ENCODE results near the gene GMDS. TPM values are rescaled to one million over a fixed set of nuclear protein-coding genes. Genes with fewer than 3 reads are reported as not detected.

The GMDS gene
- total and polyA plus RNA-seq, 4 donors = 7.3 to 28.3 (median 16.1) TPM

GRCh38 chr6:1815827-1816452 is 429.5 kb downstream of the GMDS start:
- no peaks in the 10 kb centered on the region for H3K9me3 ChIP-seq (ENCODE audit: control insufficient read depth in 4 of 4, insufficient read depth in 3 of 4, low read length in 3 of 4)
- WGBS, 2 donors = 81 to 85% methylated on average over 8 of the region's 8 CpGs
- H3K4me3 ChIP-seq = no peak overlapping the region
- no peak overlapping the region for H3K9ac ChIP-seq (ENCODE audit: insufficient read depth in 1 of 2, low read length in 2 of 2)
- ATAC-seq (ENCODE audit: insufficient read depth, low FRiP score) (no peak), DNase-seq (no peak)
- no peak for TF ChIP-seq CTCF (IDR thresholded peaks at IDR 0.05; ENCODE audit: control extremely low read depth, extremely low read depth)
- peaks cover 0 to 17% (median 0%) of the 10 kb centered on the region in 5 donors for H3K4me1 ChIP-seq (ENCODE audit: control insufficient read depth in 5 of 5, insufficient read depth in 5 of 5, low read length in 5 of 5)
- H3K27me3 ChIP-seq (ENCODE audit: control insufficient read depth in 3 of 3, insufficient read depth in 3 of 3, low read length in 2 of 3) = no peaks in the 10 kb centered on the region
- H3K36me3 ChIP-seq (ENCODE audit: control insufficient read depth in 4 of 4, insufficient read depth in 4 of 4, low read length in 4 of 4) = no peaks in the 10 kb centered on the region
- no peak overlapping the region for H3K27ac ChIP-seq (ENCODE audit: low read depth in 1 of 2, low read length in 1 of 2)

DNA sequence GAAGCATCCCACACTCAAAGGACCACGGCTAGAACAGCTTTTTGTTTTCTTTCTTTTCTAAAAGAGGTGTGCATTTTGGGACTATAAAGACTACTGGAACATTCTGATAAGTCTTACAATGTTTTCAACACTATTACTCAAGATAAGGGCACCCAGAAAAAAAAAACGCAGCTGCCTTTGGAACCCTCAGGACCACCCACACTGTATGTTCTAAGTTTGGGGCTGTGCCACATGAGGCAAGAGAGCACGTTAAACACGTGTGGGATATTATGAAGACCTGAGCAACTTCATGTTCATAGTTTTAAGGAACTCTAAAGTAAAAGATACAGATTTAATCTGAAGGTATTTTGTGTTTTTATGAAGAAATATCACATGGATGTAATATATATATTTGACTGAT is 431.1 kb downstream of the GMDS start:
- H3K9ac ChIP-seq (ENCODE audit: insufficient read depth in 1 of 2, low read length in 2 of 2) = no peak overlapping the region

GRCh38 chr6:1812487-1812886 is 432.9 kb downstream of the GMDS start:
- no peak overlapping the region for H3K27ac ChIP-seq (ENCODE audit: low read depth in 1 of 2, low read length in 1 of 2)
- peaks cover 0 to 5% (median 0%) of the 10 kb centered on the region in 5 donors for H3K4me1 ChIP-seq (ENCODE audit: control insufficient read depth in 5 of 5, insufficient read depth in 5 of 5, low read length in 5 of 5)
- no peaks in the 10 kb centered on the region for H3K36me3 ChIP-seq (ENCODE audit: control insufficient read depth in 4 of 4, insufficient read depth in 4 of 4, low read length in 4 of 4)
- H3K9me3 ChIP-seq (ENCODE audit: control insufficient read depth in 4 of 4, insufficient read depth in 3 of 4, low read length in 3 of 4) = no peaks in the 10 kb centered on the region
- DNase-seq = no peak
- no peak overlapping the region for H3K9ac ChIP-seq (ENCODE audit: insufficient read depth in 1 of 2, low read length in 2 of 2)
- 45 to 78% methylated on average over 2 of the region's 2 CpGs for WGBS, 2 donors
- H3K4me3 ChIP-seq = no peak overlapping the region
- ATAC-seq (ENCODE audit: insufficient read depth, low FRiP score) = no peak
- H3K27me3 ChIP-seq (ENCODE audit: control insufficient read depth in 3 of 3, insufficient read depth in 3 of 3, low read length in 2 of 3) = no peaks in the 10 kb centered on the region
- no peak for TF ChIP-seq CTCF (IDR thresholded peaks at IDR 0.05; ENCODE audit: control extremely low read depth, extremely low read depth)

More for the DNA sequence above, 431.1 kb downstream of the GMDS start:
- Histone ChIP-seq H3K27ac (ENCODE audit: low read depth in 1 of 2, low read length in 1 of 2) (no peak overlapping the region), H3K4me1 (ENCODE audit: control insufficient read depth in 5 of 5, insufficient read depth in 5 of 5, low read length in 5 of 5) (peaks cover 0 to 5% (median 0%) of the 10 kb centered on the region in 5 donors), H3K9me3 (ENCODE audit: control insufficient read depth in 4 of 4, insufficient read depth in 3 of 4, low read length in 3 of 4) (no peaks in the 10 kb centered on the region), H3K36me3 (ENCODE audit: control insufficient read depth in 4 of 4, insufficient read depth in 4 of 4, low read length in 4 of 4) (no peaks in the 10 kb centered on the region), H3K4me3 (no peak overlapping the region), H3K27me3 (ENCODE audit: control insufficient read depth in 3 of 3, insufficient read depth in 3 of 3, low read length in 2 of 3) (no peaks in the 10 kb centered on the region)
- DNase-seq (no peak), ATAC-seq (ENCODE audit: insufficient read depth, low FRiP score) (no peak)
- no peak for TF ChIP-seq CTCF (IDR thresholded peaks at IDR 0.05; ENCODE audit: control extremely low read depth, extremely low read depth)
- 60 to 67% methylated on average over 4 of the region's 4 CpGs for WGBS, 2 donors

GRCh38 chr6:1812034-1812433 is 433.4 kb downstream of the GMDS start:
- DNase-seq = no peak
- Histone ChIP-seq H3K4me1 (ENCODE audit: control insufficient read depth in 5 of 5, insufficient read depth in 5 of 5, low read length in 5 of 5) (peaks cover 0 to 5% (median 0%) of the 10 kb centered on the region in 5 donors), H3K4me3 (no peak overlapping the region), H3K36me3 (ENCODE audit: control insufficient read depth in 4 of 4, insufficient read depth in 4 of 4, low read length in 4 of 4) (no peaks in the 10 kb centered on the region), H3K9me3 (ENCODE audit: control insufficient read depth in 4 of 4, insufficient read depth in 3 of 4, low read length in 3 of 4) (no peaks in the 10 kb centered on the region), H3K27me3 (ENCODE audit: control insufficient read depth in 3 of 3, insufficient read depth in 3 of 3, low read length in 2 of 3) (no peaks in the 10 kb centered on the region), H3K27ac (ENCODE audit: low read depth in 1 of 2, low read length in 1 of 2) (no peak overlapping the region), H3K9ac (ENCODE audit: insufficient read depth in 1 of 2, low read length in 2 of 2) (no peak overlapping the region)
- ATAC-seq (ENCODE audit: insufficient read depth, low FRiP score) = no peak
- TF ChIP-seq CTCF (IDR thresholded peaks at IDR 0.05; ENCODE audit: control extremely low read depth, extremely low read depth) = no peak
- 94 to 95% methylated on average over 7 of the region's 7 CpGs for WGBS, 2 donors

All from lung (tissue), 12 donors.